Activated CD8-positive, alpha-beta memory T cell treated with anti-CD3 and anti-CD28 coated beads for 4 hours (primary cell): ENCODE results near the gene NDST1.
"Not testable (repeated sequence)": the region's sequence is repeated elsewhere in the genome, so short reads cannot be mapped to it uniquely, and the experiment has no call there.

Experiments
- DNase-seq, 2 donors: peaks; one replicate each; pipeline ENCODE4 v3.0.0-alpha.2; 2020; ENCODE audit warnings: low read depth in 2 of 2

NDST1 gene

DNA sequence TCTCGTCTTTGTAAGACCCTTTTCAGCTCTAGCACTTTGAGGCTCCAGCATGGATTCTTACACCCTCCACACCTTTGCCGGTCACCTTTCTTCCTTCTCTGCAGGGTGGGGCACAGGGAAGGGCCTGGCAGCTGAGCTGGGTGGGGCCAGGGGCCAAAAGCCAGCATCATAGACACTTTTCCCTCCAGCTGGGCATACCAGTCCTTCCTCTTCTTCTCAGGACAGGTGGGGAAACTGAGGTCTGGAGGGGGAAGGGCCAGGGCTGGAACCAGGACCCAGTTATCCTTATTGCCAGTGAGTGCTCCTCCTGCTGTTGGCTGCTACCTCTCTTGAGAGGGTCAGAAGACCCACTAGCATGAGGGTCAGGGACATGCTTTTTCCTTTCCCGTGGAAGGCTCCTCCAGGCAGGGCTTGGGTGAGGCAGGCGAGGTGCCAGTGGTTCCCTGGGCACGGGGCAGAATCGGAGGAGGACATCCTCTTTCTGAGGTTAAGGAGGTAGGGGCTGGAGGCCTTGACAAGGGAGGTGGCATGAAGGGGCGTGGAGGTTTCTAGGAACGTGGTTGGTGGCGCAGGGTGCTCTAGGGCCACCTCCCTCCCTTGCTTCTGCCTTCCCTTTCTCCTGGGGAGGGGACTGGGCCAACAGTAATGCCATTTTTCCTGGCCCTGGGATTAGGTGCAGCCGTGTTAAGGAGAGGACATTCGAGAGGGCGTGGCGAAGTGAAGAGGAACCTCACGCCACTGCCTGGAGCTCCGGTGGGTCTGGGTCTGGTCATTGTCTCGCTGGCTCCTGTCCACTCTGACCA is at the start of gene NDST1:
NDST1 (plus strand) TSS at position 658 of the 803 bp plus-strand sequence. CDS start 13,124 bp downstream, outside the sequence.
- no peak for DNase-seq

DNA sequence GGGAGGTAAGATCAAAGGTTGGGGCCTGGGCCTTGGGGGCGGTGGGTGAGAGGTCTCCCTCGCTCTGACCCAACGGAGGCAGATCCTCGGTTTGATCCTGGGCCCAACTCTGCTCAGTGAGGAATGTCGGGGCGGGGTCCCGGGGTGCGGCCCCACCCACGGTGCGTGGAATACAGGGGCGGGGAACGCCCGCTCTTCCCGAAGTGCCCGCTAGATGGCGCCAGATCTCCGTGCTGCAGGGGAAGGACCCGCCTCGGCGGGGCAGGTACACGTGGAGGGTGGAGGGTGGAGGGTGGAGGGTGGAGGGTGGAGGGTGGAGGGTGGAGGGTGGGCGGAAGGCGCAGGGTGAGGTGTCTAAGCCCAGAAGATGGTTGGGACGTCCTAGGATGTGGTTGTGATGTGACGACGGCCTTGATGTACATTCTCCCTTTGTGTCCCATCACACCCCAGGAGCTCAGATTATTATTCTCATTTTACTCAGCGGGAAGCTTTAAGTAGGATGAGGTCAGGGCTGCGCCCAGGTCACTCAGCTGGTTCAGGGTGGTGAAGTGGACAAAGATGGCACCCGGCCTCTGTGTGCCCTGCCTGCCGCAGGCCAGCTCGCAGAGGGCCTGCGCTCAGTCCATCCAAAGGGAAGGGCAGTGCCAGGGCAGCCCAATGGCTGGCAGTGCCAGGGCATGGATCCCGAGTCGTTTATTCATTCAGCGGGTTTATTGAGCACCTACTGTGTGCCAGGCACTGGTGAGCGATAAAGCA is 49.0 kb upstream of the NDST1 start:
- peak; percentile 77 to 78 for DNase-seq

DNA sequence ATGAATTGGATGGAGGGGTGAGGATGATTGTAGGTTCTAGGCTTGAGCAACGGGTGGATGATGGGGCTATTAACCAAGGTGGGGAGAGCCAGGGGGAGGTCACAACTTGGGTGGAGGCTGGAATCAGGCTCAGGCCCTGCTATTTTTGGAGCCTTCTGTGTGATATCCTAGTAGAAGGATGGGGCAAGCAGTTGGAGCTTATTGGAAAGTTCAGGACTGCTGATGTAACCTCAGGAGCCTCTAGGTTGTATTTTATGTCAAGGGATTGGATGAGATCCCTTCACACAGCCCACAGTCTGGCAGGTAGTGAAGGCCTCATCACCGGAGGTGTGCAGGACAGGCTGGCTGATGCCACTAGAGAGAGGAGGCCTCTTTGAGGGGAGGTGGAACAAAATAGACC is 47.1 kb upstream of the NDST1 start:
- no peak for DNase-seq

DNA sequence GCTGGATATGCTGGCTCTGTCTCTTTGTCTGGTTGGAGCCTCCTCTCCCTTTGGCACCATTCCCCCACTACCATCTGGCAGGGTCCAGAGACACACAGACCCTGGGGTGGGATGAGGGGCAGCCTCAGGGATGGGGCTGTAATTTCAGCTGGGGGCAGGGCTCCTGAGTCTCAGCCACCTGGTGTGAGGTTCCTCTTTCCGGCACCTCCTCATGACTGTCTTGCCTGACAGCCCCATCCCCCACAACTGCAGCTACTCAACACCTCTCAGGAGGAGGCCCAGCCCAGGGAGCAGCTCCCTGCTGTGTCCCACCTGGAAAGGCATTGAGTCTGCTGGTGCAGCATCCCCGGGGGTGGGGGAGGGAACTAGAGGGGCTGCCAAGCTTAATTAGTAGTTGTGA is 46.7 kb upstream of the NDST1 start:
- DNase-seq: no peak

DNA sequence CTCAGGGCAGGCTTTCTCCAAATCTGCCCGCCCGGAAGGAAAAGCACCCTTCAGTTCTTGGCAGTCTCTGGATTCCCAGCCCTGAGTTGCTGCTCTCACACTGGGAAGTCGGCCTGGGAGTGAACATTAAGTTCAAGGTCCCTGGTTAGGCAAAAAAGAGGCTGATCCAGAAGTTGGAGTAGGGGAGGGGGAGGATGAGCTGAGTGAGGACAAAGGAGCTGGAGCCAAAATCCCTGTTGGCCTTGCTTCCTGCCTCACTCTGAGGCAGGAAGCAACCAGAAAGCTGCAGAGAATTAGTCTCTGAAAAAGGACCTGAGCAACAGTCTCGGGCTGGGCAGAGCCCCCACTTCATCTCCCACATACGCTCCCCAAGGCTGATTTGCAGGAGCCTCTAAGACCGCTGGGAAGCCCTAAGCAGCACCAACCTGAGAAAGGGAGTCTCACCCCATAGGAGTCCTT is 43.3 kb upstream of the NDST1 start:
- DNase-seq: no peak

DNA sequence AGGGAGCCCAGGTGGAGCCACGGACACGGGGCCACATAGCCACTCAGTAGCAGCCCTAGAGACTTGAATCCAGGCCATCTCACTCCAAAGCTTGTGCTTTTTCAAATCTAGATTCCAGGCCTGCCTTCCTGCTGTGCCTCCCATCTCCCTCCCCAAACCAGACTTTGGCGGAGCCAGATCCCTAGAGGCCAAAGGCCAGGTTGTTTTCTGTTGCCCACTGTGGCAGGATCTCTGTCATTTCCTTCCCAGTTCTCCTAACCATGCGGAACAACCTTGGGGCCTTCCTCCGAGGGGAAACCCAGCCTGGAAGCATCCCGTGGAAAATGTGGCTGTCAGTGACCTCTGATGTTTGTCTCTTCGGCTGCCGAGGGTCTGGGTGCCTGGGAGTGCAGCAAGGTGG is 42.0 kb upstream of the NDST1 start:
- no peak for DNase-seq

DNA sequence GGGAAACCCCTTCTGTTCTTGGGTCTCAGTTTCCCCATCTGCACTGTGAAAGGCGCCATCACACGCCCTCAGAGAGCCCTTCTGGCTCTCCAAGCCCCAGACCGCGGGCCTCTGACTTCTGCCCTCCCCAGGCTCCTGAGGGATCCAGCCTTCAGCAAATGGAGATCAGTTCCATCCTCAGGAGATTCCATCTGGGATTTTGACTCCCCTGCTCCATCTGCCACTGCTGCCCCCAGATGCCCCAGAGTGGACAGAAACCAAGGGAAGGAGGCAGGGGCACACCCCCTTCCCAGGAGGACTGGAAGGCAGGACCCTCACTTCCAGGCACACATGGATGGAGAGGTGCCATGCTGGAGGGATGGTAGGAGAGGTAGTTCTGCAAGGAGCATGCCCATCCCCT is 39.7 kb upstream of the NDST1 start:
- no peak for DNase-seq

DNA sequence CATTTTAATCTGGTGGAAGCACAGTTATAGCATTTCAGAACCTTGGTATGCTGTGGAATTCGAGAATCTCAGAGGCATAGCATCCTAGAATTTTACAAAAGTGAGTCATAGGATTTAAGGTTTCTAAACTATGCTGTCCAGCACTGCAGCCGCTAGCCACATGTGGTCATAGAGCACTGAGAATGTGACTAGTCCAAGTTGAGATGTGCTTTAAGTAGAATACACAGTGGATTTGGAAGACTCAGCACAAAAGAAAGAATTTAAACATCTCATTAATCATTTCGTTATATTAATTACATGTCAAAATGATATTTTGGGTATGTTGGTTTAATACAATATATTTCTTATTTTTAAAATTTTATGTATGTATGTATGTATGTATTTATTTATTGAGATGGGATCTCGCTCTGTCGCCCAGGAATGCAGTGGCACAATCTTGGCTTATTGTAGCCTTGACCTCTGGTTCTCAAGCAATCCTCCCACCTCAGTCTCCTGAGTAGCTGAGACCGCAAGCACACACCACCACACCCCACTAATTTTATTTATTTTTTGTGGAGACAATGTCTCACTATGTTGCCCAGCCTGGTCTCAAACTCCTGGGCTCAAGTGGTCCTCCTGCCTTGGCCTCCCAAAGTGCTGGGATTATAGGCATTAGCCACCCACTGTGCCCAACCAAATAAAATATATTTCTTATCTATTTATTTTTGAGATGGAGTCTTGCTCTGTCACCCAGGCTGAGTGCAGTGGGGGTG is 38.0 kb upstream of the NDST1 start:
- DNase-seq: no peak

DNA sequence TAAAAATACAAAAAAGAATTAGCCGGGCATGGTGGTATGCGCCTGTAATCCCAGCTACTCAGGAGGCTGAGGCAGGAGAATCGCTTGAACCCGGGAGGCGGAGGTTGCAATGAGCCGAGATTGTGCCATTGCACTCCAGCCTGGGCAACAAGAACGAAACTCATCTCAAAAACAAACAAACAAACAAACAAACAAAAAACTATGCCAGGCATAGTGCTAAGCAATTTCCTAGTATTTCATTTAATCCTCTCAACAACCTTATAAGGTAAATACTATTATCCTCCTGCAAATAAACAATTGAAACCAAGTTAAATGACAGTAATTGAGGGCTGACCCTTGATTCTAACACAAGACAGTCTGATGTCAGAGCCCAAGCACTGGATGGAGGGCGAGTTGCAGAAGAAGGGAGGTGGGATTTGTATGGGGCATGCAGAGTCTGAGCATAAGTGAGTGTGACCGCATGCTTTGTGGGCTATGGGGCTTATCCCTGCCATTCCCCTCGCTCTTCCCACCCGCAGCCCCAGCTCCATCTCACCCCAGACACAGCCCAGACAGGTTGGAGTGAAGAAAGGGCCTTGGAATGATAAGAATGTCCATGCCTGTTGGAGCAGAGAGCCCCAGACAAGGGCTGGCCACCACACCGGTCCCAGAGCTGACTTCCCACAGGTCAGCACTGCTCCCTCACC is 34.1 kb upstream of the NDST1 start:
- DNase-seq: no peak

DNA sequence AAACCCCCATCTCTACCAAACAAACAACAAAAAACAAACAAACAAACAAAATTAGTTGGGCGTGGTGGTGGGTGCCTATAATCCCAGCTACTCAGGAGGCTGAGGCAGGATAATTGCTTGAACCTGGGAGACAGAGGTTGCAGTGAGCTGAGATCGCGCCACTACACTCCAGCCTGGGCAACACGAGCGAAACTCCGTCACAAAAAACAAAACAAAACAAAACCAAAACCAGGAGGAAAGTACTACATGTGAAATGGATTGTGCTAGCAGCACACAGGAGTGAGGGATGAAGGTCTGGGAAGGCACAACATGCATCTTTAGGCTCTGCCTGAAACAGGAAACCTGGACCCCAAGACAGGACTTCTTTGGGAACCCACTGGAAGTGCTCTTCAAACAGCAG is 31.4 kb upstream of the NDST1 start:
- DNase-seq: not testable (repeated sequence)

DNA sequence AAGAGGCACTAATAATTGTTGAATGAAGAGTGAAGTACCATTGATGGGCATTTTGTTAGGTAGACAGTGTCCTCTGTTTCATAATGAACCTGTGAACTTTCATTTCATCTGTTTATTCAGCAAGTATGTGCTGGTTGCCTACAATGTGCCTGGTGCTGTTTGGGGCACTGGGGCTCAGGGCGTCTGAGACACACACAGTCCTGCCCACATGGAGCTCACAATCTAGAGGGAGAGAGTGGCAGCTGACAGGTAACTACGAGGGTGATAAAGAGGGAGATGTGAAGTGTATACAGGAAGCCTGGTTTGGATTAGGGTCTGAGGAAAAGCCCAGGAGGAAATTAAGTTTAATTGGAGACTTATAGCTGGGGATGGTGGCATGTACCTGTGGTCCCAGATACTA is 28.5 kb upstream of the NDST1 start:
- no peak for DNase-seq

DNA sequence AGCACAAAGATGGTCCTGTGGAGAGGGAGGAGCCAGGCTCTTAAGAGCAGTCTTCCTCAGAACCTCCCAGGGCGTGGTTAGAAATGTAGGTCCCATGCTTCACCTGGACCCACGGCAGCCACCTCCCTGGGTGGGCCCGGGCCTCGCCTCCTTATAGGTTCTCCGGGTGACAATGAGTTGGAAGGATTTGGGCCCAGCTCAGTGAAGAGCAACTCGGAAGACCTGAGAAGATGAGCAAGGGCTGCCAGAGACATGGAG is 26.3 kb upstream of the NDST1 start:
- DNase-seq: no peak

DNA sequence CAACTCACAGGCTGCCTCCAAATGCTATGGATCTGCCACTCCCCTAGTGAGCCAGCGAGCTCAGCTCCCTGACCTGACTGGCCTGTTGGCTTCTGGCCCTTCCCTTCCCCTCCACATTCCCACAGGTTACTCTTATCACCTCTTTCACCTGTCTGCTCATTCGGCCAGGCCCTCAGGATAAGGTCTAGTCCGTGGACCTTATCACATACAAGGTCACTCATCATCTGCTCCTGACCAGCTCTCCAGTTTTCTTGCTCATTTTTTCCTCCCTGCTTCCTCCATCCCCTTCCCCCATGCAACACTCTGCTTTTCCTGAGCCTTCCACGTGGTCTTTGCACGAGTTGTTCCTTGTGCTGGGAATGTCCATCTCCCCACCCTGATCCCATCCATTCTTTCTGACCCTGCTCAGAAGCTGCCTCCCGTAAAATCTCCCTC is 25.9 kb upstream of the NDST1 start:
- no peak for DNase-seq

DNA sequence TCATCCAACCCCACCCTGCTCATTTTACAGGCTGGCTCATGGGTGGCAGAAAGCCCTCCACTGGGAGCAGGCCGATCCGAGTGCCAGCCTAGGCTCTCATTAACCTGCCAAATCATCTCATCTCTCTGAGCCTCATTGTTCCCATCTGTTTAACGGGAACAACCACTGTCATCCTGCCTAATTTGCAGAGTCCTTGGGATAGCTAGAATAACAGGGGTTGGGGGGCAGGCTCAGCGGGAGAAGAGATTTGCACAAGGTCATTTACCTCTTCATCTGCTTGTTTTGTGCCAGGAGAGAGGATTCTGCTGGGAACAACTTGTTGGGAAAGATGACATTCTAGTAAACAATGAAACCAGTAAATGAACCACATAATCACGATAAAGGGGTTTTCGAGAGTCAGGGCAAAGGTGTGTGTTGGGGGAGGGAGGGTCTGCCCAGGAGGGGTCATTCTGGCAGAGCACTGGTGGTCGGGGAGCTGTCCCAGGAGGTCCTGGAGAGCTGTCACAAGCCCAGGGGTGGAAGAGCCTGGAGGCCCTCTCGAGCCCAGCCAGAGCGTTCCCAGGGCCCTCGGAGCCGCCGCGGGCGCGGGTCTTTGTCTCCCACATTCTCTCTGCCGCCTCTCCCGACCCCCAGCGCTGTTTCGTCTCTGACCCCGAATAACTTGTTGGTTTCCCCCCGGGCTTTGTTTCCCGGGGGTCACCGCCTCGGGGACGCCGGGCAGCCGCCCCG is 22.8 kb upstream of the NDST1 start:
- DNase-seq: no peak

DNA sequence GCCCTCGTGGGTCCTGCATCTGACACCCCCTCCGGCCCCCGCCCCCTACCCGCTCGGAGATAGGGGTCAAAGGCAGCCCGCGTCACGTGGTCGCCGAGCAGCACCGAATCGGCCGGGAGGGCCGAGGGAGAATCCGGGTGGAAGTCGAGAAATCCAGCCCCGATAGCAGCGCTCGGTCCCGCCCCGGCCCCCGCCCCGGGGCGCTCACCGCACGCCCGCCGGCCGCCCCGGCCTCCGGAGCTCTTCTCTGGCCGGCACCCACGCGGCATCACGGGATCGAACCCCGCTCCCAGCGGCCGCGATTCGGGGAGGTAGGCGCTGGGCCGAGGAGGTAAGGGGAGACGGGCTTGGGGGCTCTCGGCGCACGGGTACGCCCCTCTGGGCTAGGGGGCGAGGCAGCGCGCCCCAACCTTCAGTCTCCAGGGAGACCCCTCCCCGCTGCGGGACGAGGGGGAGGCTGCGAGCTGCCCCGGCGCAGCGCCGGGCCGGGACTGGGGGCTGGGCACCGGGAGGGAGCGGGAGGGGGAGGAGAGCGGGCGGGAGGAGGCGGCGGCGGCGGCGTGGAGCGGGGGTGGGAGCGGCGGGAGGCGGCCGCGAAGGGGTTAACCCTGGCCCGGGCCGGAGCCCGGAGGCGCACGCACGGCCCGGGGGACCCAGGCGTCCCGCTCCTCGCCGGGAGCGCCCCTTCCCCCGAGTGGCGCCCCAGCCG is 22.1 kb upstream of the NDST1 start:
- DNase-seq: no peak

DNA sequence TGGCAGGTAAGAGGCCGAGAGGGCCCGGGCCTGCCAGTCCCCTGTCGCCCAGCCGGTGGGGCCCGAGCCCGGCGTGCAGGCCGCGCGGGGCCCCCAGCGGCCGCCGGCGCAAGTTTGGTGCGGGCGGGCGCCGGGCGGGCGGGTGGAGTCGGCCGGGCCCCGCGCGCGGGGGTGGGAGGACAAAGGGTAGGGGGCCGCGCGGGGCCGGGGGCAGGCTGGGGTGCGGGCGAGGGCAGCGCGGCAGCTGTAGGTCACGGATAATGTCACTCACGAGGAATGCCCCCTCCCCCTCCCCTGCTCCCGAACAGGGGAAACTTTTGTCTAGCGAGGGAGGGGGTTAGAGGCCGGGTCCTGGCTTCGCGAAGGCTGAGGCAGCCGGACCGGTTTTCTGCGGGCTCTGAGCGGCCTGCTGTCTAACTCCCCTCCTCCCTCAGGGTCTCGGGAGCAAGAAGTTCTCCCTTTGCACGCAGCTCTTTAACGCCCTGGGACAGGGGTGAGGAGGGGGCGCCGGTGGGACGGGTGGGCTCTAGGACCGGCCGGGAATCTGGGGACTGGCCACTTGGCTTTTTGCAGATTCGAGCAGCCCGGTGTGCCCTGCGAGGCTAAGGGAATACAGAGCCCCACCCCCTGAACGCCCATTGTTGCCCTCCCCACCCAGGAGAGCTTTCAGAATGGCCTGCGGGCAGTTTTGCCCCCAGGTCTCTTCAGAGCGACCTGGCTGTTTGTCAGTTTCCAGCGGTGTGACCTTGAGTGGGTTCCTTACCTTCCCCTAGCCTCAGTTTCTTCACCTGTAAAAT is 21.3 kb upstream of the NDST1 start:
- DNase-seq: no peak

DNA sequence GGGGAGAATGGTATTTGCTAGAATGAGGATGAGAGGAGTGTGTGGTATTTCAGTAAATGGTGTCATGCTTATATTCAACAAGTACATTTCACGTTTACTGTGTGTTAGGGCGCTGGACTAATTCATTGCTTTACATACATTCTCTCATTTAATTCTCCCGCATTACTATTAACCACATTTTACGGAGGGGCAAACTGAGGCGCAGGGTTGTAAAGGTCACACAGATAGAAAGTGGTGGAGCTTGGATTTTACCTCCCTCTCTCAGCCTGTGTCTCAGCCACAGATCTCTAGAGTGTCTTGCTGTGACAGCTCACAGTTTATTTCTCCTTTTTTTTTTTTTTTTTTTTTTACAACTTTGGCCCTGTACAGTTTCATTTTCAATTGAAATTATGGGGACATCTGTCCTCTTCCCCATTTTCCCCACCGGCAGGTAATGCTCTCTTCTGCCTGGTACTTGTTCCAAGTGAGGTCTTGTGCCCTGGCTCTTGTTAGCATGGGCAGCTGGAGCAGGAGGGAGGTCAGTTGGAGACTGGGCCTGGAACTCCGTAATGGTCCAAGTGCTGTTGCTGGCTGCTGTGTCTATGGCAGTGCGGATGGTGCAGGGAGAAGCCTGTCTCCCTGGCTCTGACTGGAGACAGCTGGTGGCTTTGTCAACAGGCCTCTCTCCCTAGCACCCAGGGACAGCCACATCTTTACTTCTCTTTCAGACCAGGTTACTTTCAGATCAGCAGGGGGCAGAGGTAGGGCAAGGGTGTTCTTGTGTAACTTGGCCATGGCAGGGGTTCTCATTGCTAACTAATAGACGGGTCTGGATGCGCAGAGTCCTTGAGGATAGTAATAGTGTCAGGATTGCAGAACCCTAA is 20.5 kb upstream of the NDST1 start:
- no peak for DNase-seq

DNA sequence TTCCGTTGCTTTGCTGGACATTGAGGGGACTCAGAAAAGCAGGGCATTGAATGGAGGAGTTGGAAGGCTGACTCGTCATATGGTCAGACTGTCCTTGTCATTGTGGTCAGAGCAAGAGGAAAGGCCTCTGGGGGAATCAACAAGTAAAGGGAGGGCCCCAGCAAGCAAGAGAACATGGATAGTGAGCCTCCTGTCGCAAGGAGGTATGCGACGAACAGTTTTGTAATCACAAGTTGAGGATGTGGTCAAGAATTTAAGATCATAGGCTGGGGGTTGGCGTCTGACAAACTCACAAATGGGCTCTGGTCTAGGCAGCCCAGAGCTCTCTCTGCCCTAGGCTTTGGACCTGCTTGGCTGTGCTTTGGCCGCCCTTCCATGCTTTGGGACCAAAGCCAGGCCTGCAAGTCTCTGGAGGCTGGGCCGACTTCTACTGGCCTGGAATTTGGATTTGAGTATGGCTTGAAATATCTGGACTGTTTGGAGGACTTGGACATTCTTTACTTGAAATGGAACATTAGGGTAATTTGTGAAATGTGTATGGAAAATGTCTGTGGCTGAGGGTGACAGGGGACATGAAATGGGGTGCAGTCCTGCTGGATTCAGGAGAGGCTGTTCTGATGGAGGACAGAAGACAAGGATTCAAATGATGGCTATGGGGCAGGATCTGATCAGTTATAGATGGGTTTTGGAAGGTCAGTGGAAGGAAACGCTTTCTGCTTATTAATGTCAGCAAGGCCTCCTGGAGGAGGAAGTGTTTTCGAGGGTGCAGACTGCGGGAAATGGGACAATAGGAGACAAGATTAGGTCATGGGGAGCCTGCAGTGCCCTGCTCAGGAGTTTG is 19.2 kb upstream of the NDST1 start:
- DNase-seq: no peak
